Uterus (tissue), 4 donors: ENCODE data around the gene HECW1. TPM values are rescaled to one million over a fixed set of nuclear protein-coding genes. Genes with fewer than 3 reads are reported as not detected.

ENCODE experiments used
- DNase-seq, 2 donors: peaks; one replicate each; pipeline ENCODE4 v3.0.0-alpha.2; 2019 to 2020
- H3K27ac ChIP-seq, 2 donors: fragments of 200-600 bp; sonication (generic); 1 replicate in 1 of 2; 2 replicates in 1 of 2; pipeline ENCODE4 v1.5.1; 2016 to 2018
- H3K27me3 ChIP-seq, 2 donors: fragments of 200-600 bp; sonication (generic); one replicate each; pipeline ENCODE4 v1.5.1; 2018 to 2019; ENCODE audit warnings: control low read depth in 1 of 2
- H3K36me3 ChIP-seq, 2 donors: fragments of 200-600 bp; sonication (generic); one replicate each; pipeline ENCODE4 v1.5.1; 2019; ENCODE audit warnings: control low read depth in 1 of 2
- H3K4me1 ChIP-seq, 2 donors: fragments of 200-600 bp; sonication (generic); one replicate each; pipeline ENCODE4 v1.5.1; 2018 to 2019; ENCODE audit warnings: control low read depth in 1 of 2
- H3K4me3 ChIP-seq, 2 donors: fragments of 200-600 bp; sonication (generic); 1 replicate in 1 of 2; 2 replicates in 1 of 2; pipeline ENCODE4 v1.5.1; 2018 to 2019; ENCODE audit warnings: mild to moderate bottlenecking in 1 of 2
- H3K9me3 ChIP-seq, 2 donors: fragments of 200-600 bp; sonication (generic); one replicate each; pipeline ENCODE4 v1.5.1; 2019; ENCODE audit warnings: control low read depth in 1 of 2
- POLR2A ChIP-seq, 2 donors: fragments of 450-650 bp; IDR thresholded peaks; one replicate each; pipeline ENCODE4 v1.6.1; 2016; ENCODE audit warnings: antibody characterized with exemption in 2 of 2, mild to moderate bottlenecking in 1 of 2, moderate library complexity in 1 of 2
- intact Hi-C: fragments of 100-400 bp; cut with DNase I; formaldehyde crosslinking; loops from one replicate; pipeline ENCODE4 v1.15.1; 2023; ENCODE audit warnings: low total_unique reads
- total RNA-seq, 4 donors: library from RNA; depleted of rRNA in 3 of 4; stranded (reverse); fragments of >200 nt in 3 of 4; gene quantifications; one replicate each; pipeline versions ENCODE4 v1.1.0 to v1.2.4, GENCODE V29; 2014 to 2023
- TF ChIP-seq, protein P1 (sequence below), 4 experiments: fragments of 200-600 bp in 2 of 4; fragments of 450-650 bp in 2 of 4; sonication (generic) in 2 of 4; IDR thresholded peaks; one replicate each; pipeline ENCODE4 v1.5.1; 2016 to 2019; ENCODE audit warnings: antibody characterized with exemption in 4 of 4, mild to moderate bottlenecking in 2 of 4, moderate library complexity in 1 of 4
- donor health status: DM: yes; HTN: yes; CAD: no.

The HECW1 gene
- total RNA-seq, 4 donors from 2014 or later, result 0.28 TPM; not detected in 3

DNA sequence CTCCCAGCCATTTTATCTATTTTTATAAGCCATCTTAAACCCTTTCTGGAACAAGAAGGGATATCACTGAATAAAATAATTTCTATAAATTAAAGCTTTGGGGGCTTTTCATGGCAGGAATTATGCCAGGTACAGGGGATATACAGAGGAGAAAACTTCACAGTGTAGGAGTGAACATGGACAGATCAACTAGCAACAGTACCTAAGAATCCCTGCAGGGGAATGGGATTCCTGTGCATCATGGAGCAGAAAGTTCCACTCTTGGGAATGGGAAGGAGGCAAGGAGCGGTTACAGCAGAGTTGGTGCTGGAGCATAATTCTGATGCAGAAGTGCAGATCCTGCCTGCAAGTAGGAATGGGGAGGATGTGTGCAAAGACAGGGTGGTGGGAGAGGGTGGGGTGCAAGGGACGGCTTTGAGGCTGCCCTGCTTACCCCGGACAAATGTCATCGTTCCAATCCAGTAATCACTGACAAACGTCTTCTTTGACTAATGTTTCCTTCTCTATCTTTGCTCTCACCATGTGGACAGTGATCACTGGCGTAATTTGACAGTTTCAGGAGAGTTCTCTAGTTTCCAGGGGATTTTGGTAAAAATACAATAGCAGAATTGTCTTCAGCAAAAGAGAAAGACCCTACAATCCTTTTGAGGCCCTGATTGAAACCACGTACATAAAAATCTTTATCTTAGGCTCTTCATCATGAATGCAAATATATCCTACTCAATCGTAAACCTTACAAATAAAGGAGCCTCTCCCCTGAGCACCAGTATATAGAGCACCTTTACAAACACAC, 196.7 kb downstream of the HECW1 start:
- TF ChIP-seq, protein P1, sequence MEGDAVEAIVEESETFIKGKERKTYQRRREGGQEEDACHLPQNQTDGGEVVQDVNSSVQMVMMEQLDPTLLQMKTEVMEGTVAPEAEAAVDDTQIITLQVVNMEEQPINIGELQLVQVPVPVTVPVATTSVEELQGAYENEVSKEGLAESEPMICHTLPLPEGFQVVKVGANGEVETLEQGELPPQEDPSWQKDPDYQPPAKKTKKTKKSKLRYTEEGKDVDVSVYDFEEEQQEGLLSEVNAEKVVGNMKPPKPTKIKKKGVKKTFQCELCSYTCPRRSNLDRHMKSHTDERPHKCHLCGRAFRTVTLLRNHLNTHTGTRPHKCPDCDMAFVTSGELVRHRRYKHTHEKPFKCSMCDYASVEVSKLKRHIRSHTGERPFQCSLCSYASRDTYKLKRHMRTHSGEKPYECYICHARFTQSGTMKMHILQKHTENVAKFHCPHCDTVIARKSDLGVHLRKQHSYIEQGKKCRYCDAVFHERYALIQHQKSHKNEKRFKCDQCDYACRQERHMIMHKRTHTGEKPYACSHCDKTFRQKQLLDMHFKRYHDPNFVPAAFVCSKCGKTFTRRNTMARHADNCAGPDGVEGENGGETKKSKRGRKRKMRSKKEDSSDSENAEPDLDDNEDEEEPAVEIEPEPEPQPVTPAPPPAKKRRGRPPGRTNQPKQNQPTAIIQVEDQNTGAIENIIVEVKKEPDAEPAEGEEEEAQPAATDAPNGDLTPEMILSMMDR (IDR thresholded peaks at IDR 0.05), result no peak
- no peak for TF ChIP-seq POLR2A (IDR thresholded peaks at IDR 0.05)
- Histone ChIP-seq H3K27ac (no peak overlapping the region), H3K4me1 (no peaks in the 10 kb centered on the region), H3K36me3 (no peaks in the 10 kb centered on the region), H3K27me3 (no peaks in the 10 kb centered on the region), H3K9me3 (no peaks in the 10 kb centered on the region), H3K4me3 (no peak overlapping the region)
- intact Hi-C loops, result no loop called here
- no peak for DNase-seq

DNA sequence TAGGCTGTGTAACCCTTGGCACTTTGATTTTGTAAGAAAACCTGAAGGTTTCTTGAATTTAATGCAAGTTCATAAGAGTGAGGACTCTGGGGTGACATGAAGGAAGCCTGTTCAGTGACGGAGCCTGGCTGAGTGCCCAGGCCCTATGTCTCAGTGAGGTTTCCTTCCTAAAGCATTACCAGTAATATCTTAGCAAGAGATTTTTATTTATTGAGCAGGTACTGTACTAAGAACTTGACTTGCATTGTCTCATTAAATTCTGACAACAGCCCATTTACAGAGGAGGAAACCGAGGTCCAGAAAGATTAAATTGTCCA, 197.2 kb downstream of the HECW1 start:
- Histone ChIP-seq H3K36me3 (no peaks in the 10 kb centered on the region), H3K9me3 (no peaks in the 10 kb centered on the region), H3K4me3 (no peak overlapping the region), H3K27me3 (no peaks in the 10 kb centered on the region), H3K4me1 (no peaks in the 10 kb centered on the region), H3K27ac (no peak overlapping the region)
- intact Hi-C loops, result no loop called here
- TF ChIP-seq POLR2A (IDR thresholded peaks at IDR 0.05), result no peak
- TF ChIP-seq, protein P1 (IDR thresholded peaks at IDR 0.05), result no peak
- DNase-seq, result no peak

DNA sequence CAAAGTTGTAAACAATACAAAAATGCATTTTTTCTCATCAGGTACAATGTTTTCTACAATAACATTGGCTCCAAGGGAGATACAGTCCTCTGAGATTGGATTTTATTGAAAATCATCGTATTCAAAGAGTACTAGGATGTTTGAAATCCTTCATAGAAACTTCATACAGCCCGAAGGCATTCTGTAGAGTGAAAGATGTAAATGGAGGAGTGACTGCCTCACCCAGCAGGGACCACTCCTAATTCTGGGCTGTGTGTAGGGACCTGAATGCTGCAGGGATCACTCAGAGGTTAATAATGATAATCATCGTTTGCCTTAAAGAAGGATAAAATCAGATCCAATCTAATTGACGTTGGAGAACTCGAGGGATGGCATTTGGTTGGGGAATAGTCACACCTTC, 198.6 kb downstream of the HECW1 start:
- H3K4me1 ChIP-seq, result no peaks in the 10 kb centered on the region
- no peak for TF ChIP-seq POLR2A (IDR thresholded peaks at IDR 0.05)
- TF ChIP-seq, protein P1 (IDR thresholded peaks at IDR 0.05), result no peak
- no peaks in the 10 kb centered on the region for H3K27me3 ChIP-seq

DNA sequence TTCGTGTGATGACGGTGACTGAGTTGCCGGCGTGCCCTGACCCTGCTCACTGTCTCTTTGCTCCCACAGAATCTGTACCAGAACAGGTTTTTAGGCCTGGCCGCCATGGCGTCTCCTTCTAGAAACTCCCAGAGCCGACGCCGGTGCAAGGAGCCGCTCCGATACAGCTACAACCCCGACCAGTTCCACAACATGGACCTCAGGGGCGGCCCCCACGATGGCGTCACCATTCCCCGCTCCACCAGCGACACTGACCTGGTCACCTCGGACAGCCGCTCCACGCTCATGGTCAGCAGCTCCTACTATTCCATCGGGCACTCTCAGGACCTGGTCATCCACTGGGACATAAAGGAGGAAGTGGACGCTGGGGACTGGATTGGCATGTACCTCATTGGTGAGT, 199.2 kb downstream of the HECW1 start:
- no peak for DNase-seq
- Histone ChIP-seq H3K27me3 (no peaks in the 10 kb centered on the region), H3K4me3 (no peak overlapping the region), H3K36me3 (no peaks in the 10 kb centered on the region), H3K27ac (no peak overlapping the region), H3K9me3 (no peaks in the 10 kb centered on the region), H3K4me1 (no peaks in the 10 kb centered on the region)
- intact Hi-C loops, result no loop called here
- TF ChIP-seq, protein P1 (IDR thresholded peaks at IDR 0.05), result no peak
- no peak for TF ChIP-seq POLR2A (IDR thresholded peaks at IDR 0.05)

More for the DNA sequence above, 198.6 kb downstream of the HECW1 start:
- intact Hi-C loops, result no loop called here
- Histone ChIP-seq H3K36me3 (no peaks in the 10 kb centered on the region), H3K4me3 (no peak overlapping the region), H3K27ac (no peak overlapping the region), H3K9me3 (no peaks in the 10 kb centered on the region)
- no peak for DNase-seq

DNA sequence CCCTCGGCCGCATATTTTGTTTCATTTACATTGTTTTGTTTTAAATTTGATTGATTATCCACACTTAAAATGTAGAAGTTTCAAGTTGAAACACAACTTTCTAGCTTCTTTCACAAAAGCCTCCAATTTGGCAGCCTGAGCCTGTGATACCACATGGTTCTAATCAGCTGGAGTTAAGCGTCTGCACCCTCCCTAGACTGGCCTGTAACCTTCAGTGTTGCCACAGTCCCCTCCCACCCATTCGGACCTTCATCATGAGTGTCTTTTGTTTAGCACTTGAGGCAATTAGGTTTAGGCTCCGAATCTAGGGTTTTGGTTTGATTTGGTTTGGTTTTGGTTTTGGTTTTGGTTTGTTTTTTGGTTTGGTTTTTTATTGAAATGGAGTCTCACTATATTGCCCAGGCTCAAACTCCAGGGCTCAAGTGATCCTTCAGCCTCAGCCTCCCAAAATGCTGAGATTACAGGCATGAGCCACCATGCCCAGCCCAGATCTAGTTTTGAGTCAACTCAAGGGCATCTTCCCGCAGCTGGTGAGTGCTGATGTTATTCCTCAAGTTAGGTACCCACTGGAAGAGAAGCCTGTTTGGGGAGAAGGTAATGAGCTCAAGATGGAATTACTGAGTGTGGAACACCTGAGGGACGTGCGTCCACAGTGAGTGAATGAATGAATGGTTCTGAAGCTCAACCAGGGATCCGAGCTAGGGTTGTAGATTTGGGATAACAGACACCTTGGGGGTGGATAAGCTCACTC, 201.4 kb downstream of the HECW1 start:
- DNase-seq, result no peak
- intact Hi-C loops, result no loop called here
- Histone ChIP-seq H3K27ac (no peak overlapping the region), H3K4me3 (no peak overlapping the region), H3K9me3 (no peaks in the 10 kb centered on the region), H3K27me3 (no peaks in the 10 kb centered on the region), H3K36me3 (no peaks in the 10 kb centered on the region), H3K4me1 (no peaks in the 10 kb centered on the region)
- TF ChIP-seq POLR2A (IDR thresholded peaks at IDR 0.05), result no peak
- TF ChIP-seq, protein P1 (IDR thresholded peaks at IDR 0.05), result no peak
